NCI-H526 (cell line): Measurements from ENCODE around the gene CRYGN.

Source experiments
- DNase-seq, 2 experiments: peaks; one replicate each; lab custom pipeline; 2025; lab: John Stamatoyannopoulos, UW

The CRYGN gene

GRCh38 chr7:151406886-151407583, 32.9 kb downstream of the CRYGN start:
- no peak for DNase-seq

GRCh38 chr7:151406051-151406875, 33.7 kb downstream of the CRYGN start:
- DNase-seq = no peak

DNA sequence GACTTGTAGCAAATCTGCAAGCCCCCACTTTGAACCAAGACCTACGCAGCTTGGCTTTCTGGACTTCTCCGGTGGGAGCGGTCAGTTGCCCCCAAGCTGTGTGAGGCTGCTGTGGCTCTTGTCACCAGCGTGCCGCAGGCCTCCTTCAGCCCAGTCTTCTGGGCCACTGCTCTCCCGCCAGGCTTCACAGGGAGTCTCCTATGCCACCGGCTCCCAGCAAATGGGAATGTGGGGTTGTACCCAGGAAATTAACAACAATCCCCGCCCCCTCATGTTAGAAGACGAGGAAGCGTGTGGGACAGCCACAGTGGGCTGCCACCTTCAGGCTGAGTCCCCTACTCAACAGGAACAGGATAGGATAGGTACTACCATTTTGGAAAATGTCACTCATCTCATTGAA, 34.4 kb downstream of the CRYGN start:
- DNase-seq = no peak

GRCh38 chr7:151405056-151405455, 34.9 kb downstream of the CRYGN start:
- DNase-seq = no peak

DNA sequence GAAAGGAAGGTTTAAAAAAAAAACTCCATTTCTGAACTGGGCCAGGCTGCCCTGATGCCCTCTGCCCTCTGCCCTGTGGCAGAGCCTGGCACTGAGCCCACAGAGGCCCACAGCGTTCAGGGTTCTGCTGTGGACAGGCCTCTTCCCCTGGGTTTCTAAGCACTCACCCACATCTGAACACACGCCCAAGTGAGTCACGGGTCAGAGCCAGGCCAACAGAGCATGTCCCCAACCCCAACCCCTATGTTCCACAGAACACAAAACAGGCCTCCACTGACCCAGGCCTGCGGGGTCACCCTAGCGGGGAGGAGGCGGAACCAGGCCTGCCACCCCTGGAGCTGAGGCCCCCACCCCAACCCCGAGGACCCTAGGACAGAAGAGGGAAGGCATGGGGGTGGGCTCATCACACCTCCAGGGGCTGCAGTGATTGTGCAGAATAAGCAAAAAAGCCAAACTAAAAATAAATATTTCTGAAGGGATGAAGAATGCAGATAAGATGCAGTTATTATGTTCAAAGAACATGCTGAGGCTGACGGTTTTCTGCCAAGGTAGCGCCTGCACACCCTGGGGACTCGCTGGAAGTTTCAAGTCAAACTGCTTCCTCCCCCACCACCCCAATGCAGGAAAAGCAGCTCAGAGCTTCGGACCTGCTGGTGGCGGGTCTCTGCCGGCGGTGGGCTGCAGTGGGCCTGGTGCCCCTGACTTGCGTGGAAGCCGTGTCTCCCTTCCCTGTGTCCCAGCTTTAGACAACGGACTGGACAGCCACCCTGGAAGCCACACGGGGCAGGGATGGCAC, 35.5 kb downstream of the CRYGN start:
- no peak for DNase-seq

DNA sequence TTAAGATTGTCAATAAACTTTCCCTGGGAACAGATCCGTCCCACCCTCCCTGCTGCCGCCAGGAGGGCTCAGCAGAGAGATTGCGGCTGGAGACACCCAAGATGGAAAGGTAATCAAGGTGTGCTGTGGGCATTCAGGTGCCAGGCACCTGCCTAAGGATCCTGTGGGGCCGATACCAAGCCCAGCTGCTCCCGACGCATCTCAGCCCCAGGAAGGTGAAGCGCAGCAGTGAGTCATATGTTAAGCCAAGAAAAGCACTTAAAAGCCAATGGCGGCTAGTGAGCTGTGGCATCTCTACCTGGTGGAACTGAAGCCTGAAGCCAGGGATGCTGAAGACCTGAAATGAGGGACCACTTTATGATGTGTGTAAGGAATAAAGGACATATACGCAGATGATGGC, 36.2 kb downstream of the CRYGN start:
- no peak for DNase-seq

- no peak for DNase-seq
These were observed 37.7 kb downstream of the CRYGN start for GRCh38 chr7:151402029-151402835.

- DNase-seq = no peak
These were observed 39.2 kb downstream of the CRYGN start for GRCh38 chr7:151400626-151401315.

DNA sequence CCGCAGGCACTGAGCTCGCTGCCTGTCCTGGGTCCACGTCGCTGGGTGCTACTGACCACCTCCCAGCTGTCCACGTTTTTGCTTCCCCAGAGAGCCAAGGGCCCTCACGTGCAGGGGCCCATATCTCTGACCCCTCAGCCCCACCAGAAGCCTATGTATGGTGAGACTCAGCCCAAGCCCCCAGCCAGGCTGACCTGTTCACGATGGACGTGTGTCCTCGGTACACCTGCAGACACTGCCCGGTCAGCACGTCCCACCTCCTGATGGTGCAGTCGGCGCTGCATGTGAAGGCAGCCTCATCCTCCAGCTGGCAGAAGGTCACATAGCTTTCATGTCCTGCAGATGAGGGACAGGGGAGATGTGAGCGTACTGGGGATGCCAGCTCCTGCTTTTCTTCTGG, 40.0 kb downstream of the CRYGN start:
- no peak for DNase-seq

- DNase-seq = no peak
These were observed 40.7 kb downstream of the CRYGN start for GRCh38 chr7:151399305-151399601.

DNA sequence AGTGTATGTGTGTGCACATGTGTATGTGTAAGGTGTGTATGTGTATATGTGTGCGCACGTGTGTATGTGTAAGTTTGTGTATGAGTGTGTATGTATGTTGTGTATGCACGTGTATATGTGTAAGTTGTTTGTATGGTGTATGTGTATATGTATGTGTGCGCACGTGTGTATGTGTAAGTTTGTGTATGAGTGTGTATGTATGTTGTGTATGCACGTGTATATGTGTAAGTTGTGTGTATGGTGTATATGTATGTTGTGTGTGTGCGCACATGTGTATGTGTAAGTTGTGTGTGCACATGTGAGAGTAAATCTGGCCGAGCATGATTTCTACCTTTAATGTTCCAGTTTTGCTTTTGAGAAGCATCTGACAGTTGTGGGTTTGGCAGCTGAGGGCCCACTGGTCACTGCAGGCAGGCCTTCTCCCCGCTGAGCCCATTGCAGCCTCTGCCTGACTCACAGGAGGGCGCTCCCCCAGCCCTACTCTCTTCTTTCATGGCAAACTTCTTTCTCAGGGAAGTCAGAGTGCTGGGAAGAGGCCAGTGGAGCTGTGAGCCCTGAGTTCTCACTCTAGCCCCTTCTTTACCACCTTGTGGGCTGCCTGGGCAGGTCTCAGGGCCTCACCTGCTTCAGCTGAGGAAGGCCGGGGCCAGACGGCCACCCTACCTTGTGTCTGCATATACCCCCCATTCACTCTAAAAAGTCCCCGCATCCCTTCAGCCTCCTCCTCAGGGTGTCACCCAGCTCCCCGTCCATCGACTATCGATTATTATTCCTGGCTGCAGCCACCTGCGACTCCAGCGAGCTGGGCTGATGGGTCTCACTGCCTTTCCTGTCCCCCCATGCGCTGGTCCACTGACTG, 41.3 kb downstream of the CRYGN start:
- DNase-seq = peak in 1 of 2 experiments; percentile 14

DNA sequence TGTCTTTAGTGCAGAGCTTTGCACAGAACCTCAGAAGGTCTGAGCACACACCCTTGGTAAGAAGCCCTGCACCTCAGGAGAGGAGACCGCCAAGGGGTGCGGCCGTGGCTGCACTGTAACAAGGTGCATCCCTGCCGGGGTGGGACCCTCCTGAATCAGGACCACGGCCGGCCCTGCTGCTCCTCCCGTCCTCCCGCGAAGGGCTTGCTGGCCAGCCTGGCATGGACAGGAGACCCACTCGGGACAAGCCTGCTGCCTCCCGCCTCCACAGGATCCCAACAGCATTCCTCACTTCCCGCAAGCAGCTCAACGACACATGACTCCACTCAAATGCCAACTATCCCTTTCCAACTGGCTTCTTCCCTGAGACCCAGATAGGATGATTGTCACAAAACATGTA, 42.9 kb downstream of the CRYGN start:
- no peak for DNase-seq

GRCh38 chr7:151396328-151396970, 43.5 kb downstream of the CRYGN start:
- no peak for DNase-seq

DNA sequence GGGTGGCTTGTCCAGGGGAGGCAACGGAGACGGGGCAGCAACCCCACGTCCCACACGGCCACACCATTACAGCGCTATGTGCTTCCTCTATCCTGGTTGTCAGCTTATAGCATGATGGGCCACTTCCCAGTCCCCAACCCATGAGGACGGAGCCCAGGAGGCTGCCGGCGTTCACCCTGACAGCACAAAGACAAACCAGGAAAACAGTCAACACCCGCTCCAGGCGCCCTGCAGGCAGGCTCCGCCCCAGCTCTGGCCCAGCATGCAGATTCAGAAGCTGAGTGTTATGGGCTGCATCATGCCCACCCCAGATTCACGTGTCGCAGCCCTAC, 44.9 kb downstream of the CRYGN start:
- peak in 1 of 2 experiments; percentile 23 for DNase-seq

DNA sequence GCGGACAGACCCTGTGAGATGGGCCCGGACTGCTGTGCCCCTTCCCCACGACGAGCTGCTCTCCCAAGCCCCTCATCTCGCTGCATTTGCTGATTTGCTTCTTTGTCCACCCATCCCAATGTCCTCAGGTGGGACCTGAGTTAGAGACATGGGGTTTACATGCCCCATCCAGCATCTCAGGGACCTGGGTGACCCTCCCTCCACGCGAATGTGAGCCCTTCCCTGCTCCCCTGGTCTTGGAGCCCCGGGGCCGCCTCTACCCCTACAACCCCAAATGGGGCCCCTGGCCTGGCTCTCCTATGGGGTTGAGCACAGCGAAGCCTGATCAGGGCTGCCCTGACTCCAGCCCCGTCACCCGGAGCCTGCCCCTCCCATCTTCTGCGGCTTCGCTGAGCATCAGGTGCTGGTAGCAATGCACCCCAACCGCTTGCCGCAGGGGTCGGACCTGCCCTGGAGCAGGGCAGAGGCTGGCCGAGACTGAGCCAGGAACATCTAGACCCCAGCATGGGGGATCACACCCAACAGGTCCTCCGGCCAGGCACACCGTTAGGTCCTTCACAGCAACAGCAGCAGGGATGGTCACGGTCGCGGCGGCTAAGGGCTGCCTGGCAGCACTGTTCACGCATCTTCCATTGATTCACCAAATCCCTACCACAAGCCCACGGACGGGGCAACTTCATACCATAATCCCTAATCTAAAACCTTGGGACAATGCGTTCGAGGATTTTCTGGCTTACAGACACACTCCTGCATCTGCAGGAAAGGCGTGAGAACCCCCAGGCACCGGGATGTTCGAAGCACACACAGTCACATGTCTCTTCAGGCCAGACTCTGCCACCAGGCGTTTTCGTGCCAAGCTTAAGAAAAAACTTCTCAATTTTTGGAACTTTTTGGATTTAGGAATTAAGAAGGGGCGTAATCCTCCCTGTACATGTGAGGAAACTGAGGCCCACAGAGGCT, 45.6 kb downstream of the CRYGN start:
- DNase-seq = no peak

DNA sequence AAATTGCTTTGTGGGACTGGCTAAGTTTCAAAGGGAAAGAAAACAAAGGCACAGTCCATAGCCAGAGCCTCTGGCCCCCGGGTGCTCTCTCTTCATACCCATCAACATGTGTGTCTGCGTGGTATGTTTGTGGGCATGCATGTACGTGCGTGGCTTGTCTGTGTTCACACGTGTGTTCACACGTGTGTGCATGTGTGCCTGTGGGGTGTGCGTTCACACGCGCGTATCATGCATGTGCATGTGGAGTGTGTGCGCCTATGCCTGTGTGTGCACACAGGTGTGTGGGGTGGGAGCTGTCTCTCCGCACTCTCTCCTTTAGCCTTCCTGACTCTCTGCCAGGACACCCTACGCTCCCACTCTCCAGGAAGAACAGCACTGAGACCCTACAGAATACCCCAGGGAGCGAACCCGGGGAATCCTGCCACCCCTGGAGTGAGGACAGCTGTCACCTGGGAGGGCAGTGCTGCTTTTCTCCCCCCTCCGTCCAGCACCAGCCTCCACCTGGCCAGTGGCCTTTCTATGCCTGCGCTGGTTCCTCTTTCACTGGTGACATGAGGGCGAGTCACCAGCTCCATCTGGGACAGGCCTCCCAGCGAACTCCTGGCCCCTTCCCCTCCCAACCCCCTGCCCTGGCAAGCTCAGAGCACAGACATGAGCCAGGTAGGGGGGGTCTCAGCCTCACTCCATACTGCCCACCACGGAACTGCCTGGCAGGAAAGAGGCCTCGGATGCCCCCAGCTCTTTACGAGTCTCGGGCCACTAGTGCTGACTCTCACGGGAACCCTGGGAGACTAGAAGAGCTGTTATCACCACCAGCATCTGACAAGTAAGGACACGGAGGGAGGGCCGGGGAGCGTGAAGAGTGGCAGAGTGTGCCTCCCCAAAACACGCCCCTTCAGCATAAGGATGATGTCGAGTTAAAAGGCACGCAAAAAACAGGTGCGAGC, 46.6 kb downstream of the CRYGN start:
- no peak for DNase-seq

DNA sequence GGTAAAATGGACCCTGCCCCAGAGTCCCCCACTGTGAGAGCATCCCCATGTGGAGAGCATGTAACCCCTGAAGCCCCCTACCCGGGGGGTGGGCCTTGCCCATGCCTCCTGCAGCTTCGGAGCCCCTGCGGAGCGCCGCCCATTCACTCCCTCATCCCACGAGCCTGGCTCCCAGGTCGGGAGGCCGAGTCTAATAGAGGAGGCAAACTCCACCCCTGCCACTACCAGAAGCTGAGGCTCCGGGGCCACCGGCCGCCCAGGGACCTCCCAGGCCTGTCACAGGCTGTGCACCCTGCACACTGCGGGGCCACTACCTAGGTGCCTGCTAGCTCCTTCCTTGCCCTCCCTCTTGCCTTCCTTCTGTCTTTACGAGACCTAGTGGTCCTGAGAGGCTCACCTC, 47.5 kb downstream of the CRYGN start:
- DNase-seq = no peak

DNA sequence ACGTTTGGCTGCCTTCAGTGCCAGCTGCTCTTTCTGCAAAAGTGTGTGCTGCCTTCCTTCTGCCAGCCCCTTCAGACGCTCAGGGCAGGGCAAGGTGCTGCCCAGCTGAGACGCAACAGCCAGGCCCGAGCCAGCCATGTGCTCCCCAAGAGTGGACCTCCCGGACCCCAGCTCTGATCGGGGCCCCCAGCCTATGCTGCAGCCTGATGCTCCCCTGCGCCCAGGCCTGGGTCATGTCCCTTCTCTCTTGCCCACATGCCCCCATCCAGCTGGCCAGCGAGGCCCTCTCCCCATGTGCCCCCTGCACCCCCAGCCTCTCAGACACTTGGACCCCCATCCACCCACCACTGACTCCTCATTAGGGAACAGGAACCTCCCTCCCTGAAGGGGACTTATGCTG, 47.9 kb downstream of the CRYGN start:
- DNase-seq = no peak
